Neural progenitor cell (in vitro differentiated cells): Measurements from ENCODE around the gene USP46. TPM values are rescaled to one million over a fixed set of nuclear protein-coding genes. Genes with fewer than 3 reads are reported as not detected.

Source experiments
- DNase-seq: peaks from one replicate; pipeline ENCODE4 v3.0.0-alpha.2; 2016; ENCODE audit warnings: low spot score
- H2AFZ ChIP-seq: fragments of 200-600 bp; sonication (generic); replicated peaks from 2 replicates; pipeline ENCODE4 v1.6.1; 2016; ENCODE audit warnings: antibody characterized with exemption
- H3F3A ChIP-seq: fragments of 200-600 bp; sonication (generic); 2 replicates; pipeline ENCODE4 v1.6.1; 2016; ENCODE audit warnings: antibody characterized with exemption, low read depth
- H3K27ac ChIP-seq: fragments of 200-600 bp; sonication (generic); 2 replicates; pipeline ENCODE4 v1.5.1; 2016; ENCODE audit warnings: mild to moderate bottlenecking
- H3K27me3 ChIP-seq: fragments of 200-600 bp; sonication (generic); 2 replicates; pipeline ENCODE4 v1.6.1; 2016; ENCODE audit warnings: mild to moderate bottlenecking, moderate library complexity
- H3K36me3 ChIP-seq: fragments of 200-600 bp; sonication (generic); 2 replicates; pipeline ENCODE4 v1.5.1; 2016
- H3K4me1 ChIP-seq: fragments of 200-600 bp; sonication (generic); 2 replicates; pipeline ENCODE4 v1.6.1; 2016; ENCODE audit warnings: mixed run types
- H3K4me2 ChIP-seq: fragments of 200-600 bp; sonication (generic); 2 replicates; pipeline ENCODE4 v1.6.1; 2016
- H3K4me3 ChIP-seq: fragments of 200-600 bp; sonication (generic); 2 replicates; pipeline ENCODE4 v1.5.1; 2016
- H3K79me2 ChIP-seq: fragments of 200-600 bp; sonication (generic); 2 replicates; pipeline ENCODE4 v1.6.1; 2016; ENCODE audit warnings: low read depth
- H3K9ac ChIP-seq: fragments of 200-600 bp; sonication (generic); 2 replicates; pipeline ENCODE4 v1.6.1; 2016
- H3K9me3 ChIP-seq: fragments of 200-600 bp; sonication (generic); 2 replicates; pipeline ENCODE4 v1.5.1; 2016; ENCODE audit warnings: low read depth
- H4K20me1 ChIP-seq: fragments of 200-600 bp; sonication (generic); 2 replicates; pipeline ENCODE4 v1.6.1; 2016; ENCODE audit warnings: low read depth
- H3K27ac Mint-ChIP-seq: 3 replicates; pipeline ENCODE4 v1.8.0; 2021; ENCODE audit warnings: mixed read lengths
- H3K27me3 Mint-ChIP-seq: 2 replicates; pipeline ENCODE4 v1.8.0; 2022; ENCODE audit warnings: low read depth, mild to moderate bottlenecking, inconsistent platforms, moderate library complexity, mixed read lengths; ENCODE audit not compliant: insufficient read depth
- H3K36me3 Mint-ChIP-seq: 3 replicates; pipeline ENCODE4 v1.8.0; 2021; ENCODE audit warnings: mixed read lengths
- H3K4me1 Mint-ChIP-seq: 3 replicates; pipeline ENCODE4 v1.8.0; 2021; ENCODE audit warnings: mixed read lengths
- H3K4me3 Mint-ChIP-seq: 3 replicates; pipeline ENCODE4 v1.8.0; 2021; ENCODE audit warnings: mild to moderate bottlenecking, moderate library complexity, mixed read lengths
- H3K9me3 Mint-ChIP-seq: 3 replicates; pipeline ENCODE4 v1.8.0; 2020; ENCODE audit warnings: mixed read lengths
- CTCF ChIP-seq: fragments of 200-600 bp; sonication (generic); IDR thresholded peaks from 2 replicates; pipeline ENCODE4 v1.5.1; 2017; ENCODE audit warnings: antibody characterized with exemption, mild to moderate bottlenecking
- EZH2 ChIP-seq: fragments of 200-600 bp; sonication (generic); IDR thresholded peaks from 2 replicates; pipeline ENCODE4 v1.6.1; 2017; ENCODE audit warnings: antibody characterized with exemption, mild to moderate bottlenecking, moderate library complexity
- EZH2phosphoT487 ChIP-seq: fragments of 200-600 bp; sonication (generic); IDR thresholded peaks from 2 replicates; pipeline ENCODE4 v1.6.1; 2017; ENCODE audit warnings: antibody characterized with exemption
- total RNA-seq: library from RNA; depleted of rRNA; stranded (reverse); fragments of >200 nt; gene quantifications from 2 replicates; pipeline ENCODE4 v1.2.3, GENCODE V29; 2015; ENCODE audit warnings: low replicate concordance

The USP46 gene
- total RNA-seq, 1 donor from 2014 or later: 51.3 TPM

GRCh38 chr4:52680381-52680780, 21.3 kb upstream of the USP46 start:
- no peak overlapping the region for H3K27ac ChIP-seq
- H3K9me3 ChIP-seq: no peaks in the 10 kb centered on the region
- Mint-ChIP-seq H3K9me3 (no peaks in the 10 kb centered on the region), H3K36me3 (no peaks in the 10 kb centered on the region), H3K27ac (no peak overlapping the region), H3K4me1 (peaks cover 5% of the 10 kb centered on the region), H3K4me3 (no peak overlapping the region), H3K27me3 (no peaks in the 10 kb centered on the region)
- no peaks in the 10 kb centered on the region for H3K79me2 ChIP-seq
- H3F3A ChIP-seq: no peaks in the 10 kb centered on the region
- no peak overlapping the region for H2AFZ ChIP-seq
- DNase-seq: no peak
- no peaks in the 10 kb centered on the region for H3K36me3 ChIP-seq
- no peak overlapping the region for H3K4me2 ChIP-seq
- no peaks in the 10 kb centered on the region for H3K4me1 ChIP-seq
- H3K9ac ChIP-seq: no peak overlapping the region
- TF ChIP-seq EZH2 (no peak), CTCF (no peak), EZH2phosphoT487 (no peak)
- H4K20me1 ChIP-seq: no peaks in the 10 kb centered on the region
- H3K27me3 ChIP-seq: no peaks in the 10 kb centered on the region
- no peak overlapping the region for H3K4me3 ChIP-seq

GRCh38 chr4:52676536-52676935, 17.4 kb upstream of the USP46 start:
- Histone ChIP-seq H3K27ac (no peak overlapping the region), H3F3A (no peaks in the 10 kb centered on the region), H3K36me3 (no peaks in the 10 kb centered on the region), H3K9me3 (no peaks in the 10 kb centered on the region), H3K4me3 (no peak overlapping the region), H3K4me1 (no peaks in the 10 kb centered on the region), H3K27me3 (no peaks in the 10 kb centered on the region), H3K79me2 (no peaks in the 10 kb centered on the region), H2AFZ (no peak overlapping the region), H3K9ac (no peak overlapping the region), H4K20me1 (no peaks in the 10 kb centered on the region), H3K4me2 (no peak overlapping the region)
- Mint-ChIP-seq H3K27me3 (peaks cover 2% of the 10 kb centered on the region), H3K4me1 (peaks cover 8% of the 10 kb centered on the region), H3K36me3 (no peaks in the 10 kb centered on the region), H3K4me3 (no peak overlapping the region), H3K9me3 (no peaks in the 10 kb centered on the region), H3K27ac (no peak overlapping the region)
- DNase-seq: no peak
- TF ChIP-seq EZH2: no peak
- no peak for TF ChIP-seq EZH2phosphoT487
- TF ChIP-seq CTCF: no peak

- H3K9me3 Mint-ChIP-seq: no peaks in the 10 kb centered on the region
- H3K27ac Mint-ChIP-seq: no peak overlapping the region
- peaks cover 2% of the 10 kb centered on the region for H3K27me3 Mint-ChIP-seq
- Histone ChIP-seq H2AFZ (no peak overlapping the region), H3K4me2 (no peak overlapping the region), H3K79me2 (no peaks in the 10 kb centered on the region), H3K27me3 (no peaks in the 10 kb centered on the region), H3K4me3 (no peak overlapping the region), H3K36me3 (no peaks in the 10 kb centered on the region), H3K9me3 (no peaks in the 10 kb centered on the region), H3K27ac (no peak overlapping the region), H3K4me1 (no peaks in the 10 kb centered on the region), H3F3A (no peaks in the 10 kb centered on the region), H4K20me1 (no peaks in the 10 kb centered on the region), H3K9ac (no peak overlapping the region)
- no peak for TF ChIP-seq EZH2
- TF ChIP-seq EZH2phosphoT487: no peak
- no peak for TF ChIP-seq CTCF
- H3K36me3 Mint-ChIP-seq: no peaks in the 10 kb centered on the region
- no peak for DNase-seq
- H3K4me3 Mint-ChIP-seq: no peak overlapping the region
- peaks cover 8% of the 10 kb centered on the region for H3K4me1 Mint-ChIP-seq
These were observed 16.0 kb upstream of the USP46 start for GRCh38 chr4:52675111-52675510.
